HPDE6-E6E7 (cell line): ENCODE data around the gene NOC3L.
A peak's percentile ranks its signal among the peaks of the same experiment; 100 is the strongest.
"Not testable (repeated sequence)": the region's sequence is repeated elsewhere in the genome, so short reads cannot be mapped to it uniquely, and the experiment has no call there.

ENCODE experiments used
- DNase-seq: peaks from one replicate; pipeline ENCODE4 v3.0.0; 2011; ENCODE audit warnings: missing footprints; ENCODE audit errors: extremely low spot score

Gene NOC3L, protein sequence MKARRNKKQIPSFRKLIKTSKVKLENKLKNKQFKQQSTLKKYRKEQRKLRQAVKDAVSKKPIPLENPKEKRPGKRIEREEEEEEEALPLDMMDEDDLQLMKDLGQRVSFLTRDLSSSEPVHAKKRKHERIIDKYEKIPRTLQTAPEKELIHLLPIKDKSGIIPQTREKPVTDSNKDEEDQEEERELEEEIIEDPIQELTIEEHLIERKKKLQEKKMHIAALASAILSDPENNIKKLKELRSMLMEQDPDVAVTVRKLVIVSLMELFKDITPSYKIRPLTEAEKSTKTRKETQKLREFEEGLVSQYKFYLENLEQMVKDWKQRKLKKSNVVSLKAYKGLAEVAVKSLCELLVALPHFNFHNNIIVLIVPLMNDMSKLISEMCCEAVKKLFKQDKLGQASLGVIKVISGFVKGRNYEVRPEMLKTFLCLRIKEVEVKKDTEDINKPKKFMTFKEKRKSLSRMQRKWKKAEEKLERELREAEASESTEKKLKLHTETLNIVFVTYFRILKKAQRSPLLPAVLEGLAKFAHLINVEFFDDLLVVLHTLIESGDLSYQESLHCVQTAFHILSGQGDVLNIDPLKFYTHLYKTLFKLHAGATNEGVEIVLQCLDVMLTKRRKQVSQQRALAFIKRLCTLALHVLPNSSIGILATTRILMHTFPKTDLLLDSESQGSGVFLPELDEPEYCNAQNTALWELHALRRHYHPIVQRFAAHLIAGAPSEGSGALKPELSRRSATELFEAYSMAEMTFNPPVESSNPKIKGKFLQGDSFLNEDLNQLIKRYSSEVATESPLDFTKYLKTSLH

DNA sequence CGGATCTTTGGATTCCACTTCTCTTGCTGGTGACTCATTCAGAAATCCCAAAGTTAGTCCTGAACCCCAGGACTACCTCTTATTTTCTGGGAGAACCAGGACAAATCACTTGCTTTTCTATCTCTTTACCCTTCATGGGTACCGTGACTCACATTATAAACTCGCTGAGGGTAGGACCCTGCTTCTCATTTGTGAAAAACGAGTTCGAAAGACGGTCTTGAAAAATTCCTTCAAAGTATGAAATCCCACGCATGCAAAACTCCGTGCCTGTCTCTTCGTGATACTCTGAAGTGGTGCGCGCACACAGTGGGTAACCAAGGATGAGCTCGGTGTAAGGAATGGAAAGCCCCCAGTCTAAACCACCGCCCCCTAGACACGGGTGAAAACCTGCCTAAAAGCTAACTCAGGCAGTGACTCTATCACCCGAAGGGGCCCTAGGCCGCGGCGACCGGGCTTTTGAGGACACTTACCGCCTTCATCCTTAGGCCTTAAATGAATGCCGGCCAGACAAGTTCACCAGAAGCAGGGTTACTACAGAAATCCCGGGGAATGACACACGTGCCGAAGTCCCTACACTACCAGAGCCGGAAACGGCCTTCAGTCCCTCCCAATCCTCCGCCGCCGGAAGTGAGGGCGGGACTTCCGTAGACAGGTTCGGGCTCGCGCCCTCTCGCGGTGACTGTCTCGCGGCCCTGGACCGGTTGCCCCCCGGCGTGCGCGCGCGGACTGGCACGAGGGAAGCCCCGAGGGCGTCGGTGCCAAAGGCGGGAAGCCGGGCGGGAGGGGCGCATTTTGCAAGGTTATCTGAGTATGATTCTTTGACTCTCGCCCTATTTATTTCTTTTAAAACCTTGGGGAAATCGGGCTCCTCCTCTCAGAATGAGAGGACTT lies at the start of gene NOC3L:
Gene NOC3L, minus strand, starts transcription at position 580 of the 891 bp plus-strand sequence. Its CDS starts 101 bp downstream, at position 479.
- peak; percentile 90 for DNase-seq

GRCh38 chr10:94412449-94412848 lies 49.7 kb upstream of the NOC3L start:
- DNase-seq, result no peak

GRCh38 chr10:94411304-94411703 lies 48.6 kb upstream of the NOC3L start:
- DNase-seq, result no peak

DNA sequence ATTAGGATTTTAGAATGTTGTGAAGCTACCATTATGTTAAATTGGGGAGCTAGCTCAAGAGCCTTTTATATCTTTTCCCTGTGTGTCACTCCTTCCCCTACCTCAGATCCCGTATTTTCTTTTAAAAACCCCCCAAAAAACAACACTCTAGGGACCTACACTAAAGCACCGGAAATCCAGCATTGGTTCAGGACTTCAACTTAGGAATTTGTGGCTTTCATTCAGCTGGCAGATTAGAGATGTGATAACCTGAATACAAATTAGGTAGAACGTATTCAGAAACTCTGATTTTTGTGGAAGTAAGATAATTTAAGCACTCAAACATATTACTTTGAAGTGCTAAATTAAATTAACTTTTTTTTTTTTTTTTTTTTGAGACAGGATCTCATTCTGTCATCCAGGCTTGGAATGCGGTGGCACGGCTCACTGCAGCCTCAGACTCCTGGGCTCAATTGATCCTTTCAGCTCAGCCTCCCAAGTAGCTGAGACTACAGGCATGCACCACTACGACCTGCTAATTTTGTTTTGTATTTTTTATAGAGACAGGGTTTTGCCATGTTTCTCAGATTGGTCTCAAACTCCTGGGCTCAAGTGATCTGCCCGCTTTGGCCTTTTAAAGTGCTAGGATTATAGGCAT lies 46.4 kb upstream of the NOC3L start:
- no peak for DNase-seq

DNA sequence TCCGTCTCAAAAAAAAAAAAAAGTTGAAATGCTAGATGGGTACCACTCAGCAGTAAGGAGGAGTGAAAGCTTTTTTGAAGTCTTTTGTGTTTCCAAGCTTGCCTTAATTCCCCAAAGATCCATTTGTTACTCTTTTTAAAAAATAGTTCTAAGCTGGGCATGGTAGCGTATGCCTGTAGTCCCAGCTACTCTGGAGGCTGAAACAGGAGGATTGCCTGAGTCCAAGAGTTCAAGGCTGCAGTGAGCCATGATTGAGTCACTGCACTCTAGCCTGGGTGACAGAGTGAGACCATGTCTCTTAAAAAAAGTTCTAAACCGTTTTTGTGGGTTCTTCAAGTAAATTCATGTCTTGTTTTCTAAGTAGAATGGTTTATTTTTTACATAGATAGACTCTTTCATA lies 44.9 kb upstream of the NOC3L start:
- DNase-seq, result no peak

DNA sequence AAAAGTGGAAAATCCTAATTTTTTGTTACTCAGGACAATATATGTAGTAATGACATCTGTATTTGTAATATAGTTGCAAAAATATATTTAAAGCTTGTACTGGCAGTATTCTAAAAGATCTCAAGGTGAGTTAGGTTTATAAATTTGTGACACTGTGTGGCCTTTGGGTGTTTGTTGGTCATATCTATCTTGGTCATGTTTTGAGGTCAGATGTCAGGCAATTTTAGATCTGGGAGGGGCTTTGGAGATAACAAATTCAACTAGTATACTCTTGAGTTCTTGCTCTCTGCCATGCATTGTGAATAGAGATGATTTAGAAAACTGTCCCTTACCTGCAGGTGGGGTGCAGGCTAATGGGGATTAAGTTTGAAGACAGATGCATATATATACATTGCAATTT lies 42.7 kb upstream of the NOC3L start:
- no peak for DNase-seq

DNA sequence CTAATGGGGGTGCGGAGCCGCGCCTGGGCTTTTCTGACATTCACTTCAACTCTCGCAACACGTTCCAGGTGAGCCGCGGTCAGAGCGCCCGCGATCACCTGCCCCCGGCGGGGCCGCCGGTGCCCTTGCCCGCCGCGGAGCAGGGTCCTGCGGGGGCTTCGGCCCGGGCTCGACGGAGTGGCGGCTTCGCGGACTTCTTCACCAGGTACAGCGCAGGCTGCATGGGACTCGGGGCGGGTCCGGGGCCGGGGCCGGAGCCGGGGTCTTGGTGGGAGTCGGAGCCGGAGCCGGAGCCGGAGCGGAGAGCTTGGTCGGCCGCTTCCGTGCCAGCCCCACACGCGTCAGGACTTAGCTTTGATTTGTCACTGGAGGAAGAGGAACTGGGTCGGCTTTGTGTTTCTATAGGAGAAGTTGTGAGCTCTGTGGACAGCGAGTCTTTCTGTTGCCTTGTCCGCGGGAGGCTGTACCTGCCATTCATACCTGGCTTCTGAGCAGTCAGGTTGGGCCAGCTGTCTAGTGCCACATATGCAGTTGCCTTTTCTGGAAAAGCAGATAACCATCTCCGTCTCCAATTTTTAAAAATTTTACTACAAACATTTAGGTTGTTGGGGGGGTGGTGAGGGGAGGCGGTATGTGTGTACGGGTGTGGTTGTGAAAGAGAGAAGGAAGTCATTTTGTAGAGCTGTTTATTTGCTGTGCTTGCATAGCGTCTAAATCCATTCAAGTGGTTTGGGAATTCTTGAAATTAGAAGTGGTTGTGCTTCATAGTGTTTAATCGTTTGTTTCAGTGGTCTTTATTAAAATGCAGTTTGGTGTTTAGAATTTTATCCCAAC lies 40.9 kb upstream of the NOC3L start:
- DNase-seq, result peak; percentile 41

DNA sequence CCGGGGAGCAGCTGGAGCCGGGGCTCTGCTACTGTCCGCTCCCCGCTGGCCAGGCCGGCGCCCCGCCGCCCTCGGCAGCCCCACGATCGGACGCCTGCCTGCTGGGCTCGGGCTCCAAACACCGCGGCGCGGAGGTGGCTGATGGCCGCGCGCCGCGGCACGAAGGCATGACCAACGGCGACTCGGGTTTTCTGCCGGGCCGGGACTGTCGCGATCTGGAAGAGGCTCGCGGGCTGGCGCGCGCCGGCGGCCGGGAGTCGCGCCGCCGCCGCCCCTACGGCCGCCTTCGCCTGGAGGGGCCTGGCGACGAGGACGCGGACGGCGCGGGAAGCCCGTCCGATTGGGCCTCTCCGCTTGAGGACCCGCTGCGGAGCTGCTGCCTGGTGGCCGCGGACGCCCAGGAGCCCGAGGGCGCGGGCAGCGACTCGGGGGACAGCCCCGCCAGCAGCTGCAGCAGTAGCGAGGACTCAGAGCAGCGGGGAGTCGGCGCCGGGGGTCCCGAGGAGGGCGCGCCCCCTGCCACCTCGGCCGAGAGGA lies 40.2 kb upstream of the NOC3L start:
- DNase-seq, result peak; percentile 22

- peak; percentile 88 for DNase-seq
Observed at GRCh38 chr10:94402204-94402842, 39.6 kb upstream of the NOC3L start, which contains the start of gene TBC1D12. Gene TBC1D12 (plus strand): TSS chr10:94402541. CDS start chr10:94402614, 73 bp downstream.

GRCh38 chr10:94398762-94399161 lies 36.0 kb upstream of the NOC3L start:
- DNase-seq, result no peak

DNA sequence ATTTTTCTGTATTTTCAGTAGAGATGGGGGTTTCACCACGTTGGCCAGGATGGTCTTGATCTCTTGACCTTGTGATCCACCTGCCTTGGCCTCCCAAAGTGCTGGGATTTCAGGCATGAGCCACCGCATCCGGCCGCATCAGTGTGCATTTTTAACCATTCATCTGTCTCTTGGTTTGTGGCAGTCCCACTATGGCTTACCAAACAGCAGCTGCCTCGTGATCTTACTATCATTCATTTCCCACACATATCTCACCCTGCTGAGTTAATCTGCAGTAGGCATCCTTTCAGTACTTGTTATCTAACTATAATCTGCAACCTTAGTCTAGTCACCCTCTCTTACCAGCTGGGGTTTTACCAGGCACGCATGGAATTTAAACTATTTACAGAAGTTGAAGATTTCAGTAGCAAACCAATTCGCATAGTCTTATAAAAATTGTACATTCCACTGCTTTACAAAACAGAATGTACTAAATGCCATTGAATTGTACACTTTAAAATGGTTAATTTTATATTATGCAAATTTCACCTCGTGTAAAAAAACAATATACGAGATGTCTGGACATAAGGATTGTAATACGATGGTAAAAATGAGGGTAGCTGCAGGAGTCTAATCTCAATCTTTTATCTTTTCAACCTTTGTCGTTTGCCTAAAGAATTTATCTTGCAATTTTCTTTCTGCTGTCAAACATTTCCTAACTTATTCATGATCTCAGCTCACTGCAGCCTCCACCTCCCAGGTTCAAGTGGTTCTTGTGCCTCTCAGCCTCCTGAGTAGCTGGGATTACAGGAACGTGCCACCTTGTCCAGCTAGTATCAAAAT lies 35.0 kb upstream of the NOC3L start:
- DNase-seq, result no peak

DNA sequence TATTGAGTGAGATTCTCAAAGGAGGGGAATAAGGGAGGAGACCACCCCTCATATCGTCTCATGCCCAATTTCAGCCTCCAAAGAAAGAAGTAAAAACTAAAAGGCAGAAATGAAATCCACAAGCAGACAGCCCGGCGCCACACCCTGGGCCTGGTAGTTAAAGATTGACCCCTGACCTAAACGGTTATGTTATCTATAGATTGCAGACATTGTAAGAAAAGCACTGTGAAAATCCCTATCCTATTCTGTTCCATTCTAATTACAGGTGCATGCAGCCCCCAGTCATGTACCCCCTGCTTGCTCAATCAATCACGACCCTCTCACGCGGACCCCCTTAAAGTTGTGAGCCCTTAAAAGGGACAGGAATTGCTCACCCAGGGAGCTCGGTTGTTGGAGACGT lies 29.4 kb upstream of the NOC3L start:
- DNase-seq, result not testable (repeated sequence)

DNA sequence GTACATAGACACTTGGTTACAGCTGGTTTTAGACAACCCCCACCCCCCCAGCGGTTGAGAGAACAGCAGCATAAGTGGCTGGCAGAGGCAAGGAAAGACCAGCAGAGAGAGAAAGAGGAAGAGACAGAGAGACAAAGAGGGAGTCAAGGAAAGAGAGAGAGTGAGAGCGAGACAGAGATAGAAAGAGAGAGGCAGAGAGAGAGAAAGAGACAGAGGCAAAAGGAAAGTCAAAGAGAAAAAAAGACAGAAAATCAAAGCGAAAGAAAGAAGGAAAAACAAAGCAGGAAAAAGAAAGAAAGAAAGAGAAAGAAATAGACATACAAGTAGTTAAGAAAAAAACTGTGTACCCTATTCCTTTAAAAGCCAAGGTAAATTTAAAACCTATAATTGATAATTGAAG lies 23.0 kb upstream of the NOC3L start:
- DNase-seq, result not testable (repeated sequence)

GRCh38 chr10:94383530-94383929 lies 20.8 kb upstream of the NOC3L start:
- DNase-seq, result no peak

- DNase-seq, result no peak
Observed at GRCh38 chr10:94376865-94377264, 14.1 kb upstream of the NOC3L start.

DNA sequence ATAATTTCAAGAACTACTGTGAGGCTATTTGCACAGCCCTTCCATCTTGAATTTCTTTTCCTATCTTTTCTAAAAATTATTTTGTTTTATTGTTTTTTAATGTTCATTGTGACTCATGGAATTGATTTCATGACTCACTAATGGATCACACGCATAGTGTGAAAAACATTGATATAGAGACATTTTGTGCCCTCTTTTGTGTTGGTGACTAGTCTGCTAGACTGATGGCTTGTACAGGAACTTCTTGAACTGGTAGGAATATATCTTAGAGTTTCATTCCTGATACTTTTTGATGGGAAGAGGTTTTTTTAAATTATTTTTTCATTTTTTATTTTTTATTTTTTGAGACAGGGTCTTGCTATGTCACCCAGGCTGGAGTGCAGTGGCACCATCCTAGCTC lies 12.6 kb upstream of the NOC3L start:
- no peak for DNase-seq

DNA sequence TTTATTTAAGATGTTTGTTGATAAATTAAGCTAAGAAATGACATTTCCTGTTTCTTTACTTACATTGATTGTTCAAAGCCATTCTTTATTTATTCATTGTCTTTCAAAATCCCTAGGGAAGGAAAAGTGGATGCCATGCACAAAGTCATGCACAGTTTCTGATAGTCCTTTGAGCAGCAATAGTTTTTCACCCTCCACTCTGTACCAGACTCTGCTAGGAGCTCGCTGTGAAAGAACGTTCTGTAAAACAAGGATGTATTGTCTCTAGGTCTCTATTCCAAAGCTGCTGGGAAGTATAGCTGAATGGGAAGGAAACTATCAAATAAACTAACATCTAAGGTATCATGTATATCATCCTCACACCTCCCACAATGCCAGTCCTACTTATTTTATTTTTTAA lies 7.8 kb upstream of the NOC3L start:
- no peak for DNase-seq

- no peak for DNase-seq
Observed at GRCh38 chr10:94366382-94366781, 3.6 kb upstream of the NOC3L start.

DNA sequence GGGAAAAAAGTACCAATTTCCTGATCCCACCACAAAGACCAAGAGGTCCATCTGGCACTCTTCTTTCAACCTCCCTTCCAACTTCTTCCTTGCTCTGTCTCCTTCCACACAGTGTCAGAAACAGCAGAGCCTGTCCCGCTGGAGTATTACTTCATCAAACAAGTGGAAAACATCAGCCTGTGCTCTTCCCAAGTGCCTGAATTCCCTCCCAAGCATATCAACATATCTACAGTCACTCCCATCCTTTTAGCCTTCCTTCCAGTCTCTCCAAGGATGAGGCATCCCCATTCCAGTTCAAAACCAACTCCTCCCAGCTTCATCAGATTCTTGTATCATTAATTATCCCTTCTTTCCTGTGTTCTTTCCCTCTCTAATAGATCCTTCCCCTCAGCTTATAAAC lies 1.7 kb upstream of the NOC3L start:
- DNase-seq, result no peak
